IPS-15b (cell line): Measurements from ENCODE around the gene SLC4A2.
"Not testable (repeated sequence)": the region's sequence is repeated elsewhere in the genome, so short reads cannot be mapped to it uniquely, and the experiment has no call there.

Experiments used
- H3K27me3 ChIP-seq: one replicate; pipeline ENCODE4 v1.6.1; 2013; ENCODE audit warnings: low read length; ENCODE audit not compliant: control insufficient read depth, insufficient read depth
- H3K36me3 ChIP-seq: one replicate; pipeline ENCODE4 v1.6.1; 2013; ENCODE audit warnings: low read length; ENCODE audit not compliant: control insufficient read depth, insufficient read depth
- H3K4me1 ChIP-seq: one replicate; pipeline ENCODE4 v1.6.1; 2013; ENCODE audit warnings: mild to moderate bottlenecking, low read length; ENCODE audit not compliant: control insufficient read depth, insufficient read depth
- H3K4me3 ChIP-seq: one replicate; pipeline ENCODE4 v1.5.1; 2013; ENCODE audit warnings: low read depth, low read length
- H3K9ac ChIP-seq: one replicate; pipeline ENCODE4 v1.6.1; 2013; ENCODE audit warnings: low read depth, mild to moderate bottlenecking, low read length
- H3K9me3 ChIP-seq: one replicate; pipeline ENCODE4 v1.6.1; 2013; ENCODE audit warnings: mild to moderate bottlenecking, low read length; ENCODE audit not compliant: control insufficient read depth, insufficient read depth

The SLC4A2 gene

DNA sequence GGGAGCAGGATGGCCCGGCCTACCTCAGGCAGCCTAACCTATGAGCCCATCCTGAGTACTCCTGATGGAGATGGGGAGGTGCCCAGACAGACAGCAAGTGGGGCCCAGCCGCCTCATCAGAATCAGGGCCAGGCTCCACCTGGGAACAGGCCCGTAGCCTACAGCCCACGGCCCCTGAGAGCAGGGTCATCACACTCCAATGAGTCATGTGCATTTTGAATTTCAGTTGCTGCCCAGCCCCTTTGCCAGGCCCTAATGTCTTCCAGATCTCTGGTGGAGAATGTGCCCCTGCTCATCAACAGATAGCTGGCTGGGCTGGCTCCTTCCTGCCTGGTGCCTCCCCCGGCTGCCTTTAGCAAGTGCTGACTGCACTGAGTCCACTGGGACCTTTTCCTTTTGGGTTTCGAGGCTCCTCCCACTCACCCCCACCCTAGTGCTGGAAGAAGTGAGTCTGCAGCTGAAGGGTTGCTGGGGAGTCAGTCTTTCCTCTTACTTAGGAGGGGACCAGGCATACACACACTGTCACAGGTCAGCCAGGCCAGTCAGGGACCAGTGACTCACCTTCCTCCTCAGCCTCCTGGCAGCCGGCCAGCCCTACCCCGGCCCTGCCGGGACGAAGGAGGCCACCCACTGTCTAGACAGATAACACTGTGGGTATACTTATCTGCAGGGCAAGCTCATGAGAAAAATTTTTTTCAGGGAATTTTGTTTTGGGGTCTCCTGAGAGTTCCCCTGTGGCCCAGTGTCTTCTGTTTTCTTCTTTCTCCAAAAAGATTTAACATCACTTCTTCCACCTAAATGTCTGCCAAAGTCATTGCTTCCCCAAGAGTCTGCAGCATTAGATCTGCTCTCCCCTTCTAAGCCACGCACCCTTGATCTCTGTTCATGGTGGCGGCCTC lies 20.2 kb upstream of the SLC4A2 start:
- no peak overlapping the region for H3K9ac ChIP-seq
- H3K4me3 ChIP-seq: no peak overlapping the region
- H3K36me3 ChIP-seq: peaks cover 23% of the 10 kb centered on the region

GRCh38 chr7:151039850-151040548 lies 19.4 kb upstream of the SLC4A2 start:
- Histone ChIP-seq H3K4me3 (no peak overlapping the region), H3K27me3 (no peaks in the 10 kb centered on the region), H3K4me1 (no peaks in the 10 kb centered on the region), H3K9me3 (no peaks in the 10 kb centered on the region), H3K36me3 (peaks cover 16% of the 10 kb centered on the region), H3K9ac (no peak overlapping the region)

More for the DNA sequence above, 20.2 kb upstream of the SLC4A2 start:
- H3K27me3 ChIP-seq: no peaks in the 10 kb centered on the region
- H3K9me3 ChIP-seq: no peaks in the 10 kb centered on the region
- H3K4me1 ChIP-seq: no peaks in the 10 kb centered on the region

GRCh38 chr7:151040616-151041375 lies 18.6 kb upstream of the SLC4A2 start:
- no peak overlapping the region for H3K9ac ChIP-seq
- H3K9me3 ChIP-seq: no peaks in the 10 kb centered on the region
- no peaks in the 10 kb centered on the region for H3K4me1 ChIP-seq
- no peaks in the 10 kb centered on the region for H3K27me3 ChIP-seq
- peaks cover 8% of the 10 kb centered on the region for H3K36me3 ChIP-seq
- H3K4me3 ChIP-seq: no peak overlapping the region

DNA sequence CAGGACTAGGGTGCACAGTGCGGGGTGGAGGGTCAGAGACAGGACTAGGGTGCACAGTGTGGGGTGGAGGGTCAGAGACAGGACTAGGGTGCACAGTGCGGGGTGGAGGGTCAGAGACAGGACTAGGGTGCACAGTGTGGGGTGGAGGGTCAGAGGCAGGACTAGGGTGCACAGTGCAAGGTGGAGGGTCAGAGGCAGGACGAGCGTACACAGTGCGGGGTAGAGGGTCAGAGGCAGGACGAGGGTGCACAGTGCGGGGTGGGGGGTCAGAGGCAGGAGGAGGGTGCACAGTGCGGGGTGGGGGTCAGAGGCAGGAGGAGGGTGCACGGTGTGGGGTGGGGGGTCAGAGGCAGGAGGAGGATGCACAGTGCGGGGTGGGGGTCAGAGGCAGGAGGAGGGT lies 15.9 kb upstream of the SLC4A2 start:
- not testable (repeated sequence) for H3K27me3 ChIP-seq, H3K4me3 ChIP-seq, H3K4me1 ChIP-seq, H3K9me3 ChIP-seq, H3K36me3 ChIP-seq, H3K9ac ChIP-seq

DNA sequence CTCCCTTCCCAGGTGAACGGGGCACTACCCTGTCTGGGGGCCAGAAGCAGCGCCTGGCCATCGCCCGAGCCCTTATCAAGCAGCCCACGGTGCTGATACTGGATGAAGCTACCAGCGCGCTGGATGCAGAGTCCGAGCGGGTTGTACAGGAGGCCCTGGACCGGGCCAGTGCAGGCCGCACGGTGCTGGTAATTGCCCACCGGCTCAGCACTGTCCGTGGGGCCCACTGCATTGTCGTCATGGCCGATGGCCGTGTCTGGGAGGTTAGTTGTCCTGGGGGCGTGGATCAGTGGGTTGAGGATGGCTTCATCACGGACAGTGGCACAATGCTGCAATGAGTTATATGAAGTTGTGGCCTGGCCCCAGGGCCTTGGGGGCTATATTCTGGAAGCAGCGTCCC lies 15.4 kb upstream of the SLC4A2 start:
- H3K9me3 ChIP-seq: no peaks in the 10 kb centered on the region

DNA sequence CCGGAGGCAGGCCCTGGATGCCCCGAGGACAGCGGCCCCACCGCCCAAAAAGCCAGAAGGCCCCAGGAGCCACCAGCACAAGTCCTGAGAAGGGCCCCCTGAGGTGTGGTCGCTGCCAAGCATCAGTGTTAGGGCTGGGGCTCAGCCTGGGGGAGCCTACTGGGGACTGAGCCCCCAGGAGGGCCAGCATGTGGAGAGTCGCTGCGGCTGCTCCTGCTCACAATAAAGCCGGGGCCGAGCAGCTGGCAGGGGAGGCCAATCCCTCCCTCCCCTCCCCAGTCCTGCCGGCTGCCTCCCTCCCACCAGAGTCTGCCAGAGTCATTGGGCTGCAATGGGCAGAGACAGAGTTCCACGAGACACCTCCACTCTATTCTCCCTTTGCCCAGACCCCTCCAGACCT lies 14.1 kb upstream of the SLC4A2 start:
- Histone ChIP-seq H3K36me3 (no peaks in the 10 kb centered on the region), H3K9me3 (no peaks in the 10 kb centered on the region), H3K27me3 (peaks cover 6% of the 10 kb centered on the region), H3K4me1 (no peaks in the 10 kb centered on the region), H3K9ac (no peak overlapping the region), H3K4me3 (no peak overlapping the region)

More for the DNA sequence above, 15.4 kb upstream of the SLC4A2 start:
- Histone ChIP-seq H3K4me1 (no peaks in the 10 kb centered on the region), H3K27me3 (no peaks in the 10 kb centered on the region), H3K9ac (no peak overlapping the region), H3K4me3 (no peak overlapping the region), H3K36me3 (no peaks in the 10 kb centered on the region)

DNA sequence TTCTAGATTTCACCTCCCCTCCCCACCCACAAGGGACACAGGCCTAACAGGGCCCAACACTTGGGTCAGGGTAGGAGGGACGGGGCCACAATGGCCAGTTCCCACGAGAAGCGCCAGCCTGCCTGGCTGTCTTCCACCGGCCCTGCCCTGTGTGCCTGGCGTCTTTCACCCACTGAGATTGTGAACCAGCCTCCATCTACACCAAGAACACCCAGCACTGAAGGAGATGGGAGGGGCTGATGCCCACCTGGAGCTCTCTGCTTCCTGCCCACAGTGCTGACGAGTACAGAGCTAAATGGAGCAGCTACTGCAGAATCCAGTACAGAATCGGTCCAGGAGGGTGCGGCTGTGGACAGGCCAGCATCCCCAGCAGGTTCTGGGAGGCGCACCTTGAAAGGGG lies 13.4 kb upstream of the SLC4A2 start:
- Histone ChIP-seq H3K36me3 (no peaks in the 10 kb centered on the region), H3K4me3 (no peak overlapping the region), H3K4me1 (no peaks in the 10 kb centered on the region), H3K27me3 (peaks cover 12% of the 10 kb centered on the region), H3K9ac (no peak overlapping the region), H3K9me3 (no peaks in the 10 kb centered on the region)

DNA sequence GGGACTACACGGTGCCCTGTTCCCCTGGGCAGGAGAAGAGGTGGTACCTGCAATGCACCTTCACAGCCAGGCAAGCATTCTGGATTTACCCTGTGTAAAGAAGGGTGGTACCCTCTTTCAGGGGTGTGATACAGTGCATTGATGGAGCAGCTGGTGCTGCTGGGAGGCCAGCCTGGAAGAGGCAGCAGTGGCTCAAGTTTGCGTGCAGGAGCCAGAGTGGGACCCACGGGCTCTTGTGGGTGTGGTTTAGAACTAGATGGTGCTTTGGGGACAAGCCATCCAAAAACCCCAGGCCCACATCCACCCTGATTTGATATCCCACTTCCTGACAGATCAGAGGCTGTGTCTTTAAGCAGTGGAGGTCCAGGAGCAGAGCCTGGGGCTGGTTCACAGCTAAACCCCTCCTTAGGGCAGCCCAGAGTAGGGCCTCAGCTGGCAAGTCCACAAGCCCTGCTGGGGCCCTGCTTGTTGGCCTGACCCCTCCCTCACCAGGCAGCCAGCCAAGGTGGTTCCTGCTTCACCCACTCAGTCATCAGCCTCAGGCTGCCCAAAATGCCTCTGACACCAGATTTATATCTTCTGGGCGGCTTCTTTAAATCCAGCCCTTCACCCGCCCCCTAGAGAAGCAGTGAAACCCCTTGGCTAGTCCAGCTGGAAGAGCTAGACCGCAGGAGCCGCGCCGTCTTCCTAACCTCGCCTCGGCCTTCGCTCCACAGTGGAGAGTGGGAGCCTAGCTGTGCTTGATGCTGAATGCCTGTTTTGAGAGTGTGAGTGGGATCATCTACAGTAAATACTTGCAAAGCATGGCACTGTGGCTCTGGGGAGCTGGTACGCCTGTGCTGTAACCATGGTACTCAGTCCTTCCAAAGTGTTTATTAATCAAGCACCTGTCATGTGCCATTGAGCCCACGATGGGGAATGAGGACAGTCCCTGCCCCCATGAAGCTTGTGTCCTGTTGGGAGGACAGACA lies 12.5 kb upstream of the SLC4A2 start:
- Histone ChIP-seq H3K36me3 (no peaks in the 10 kb centered on the region), H3K9me3 (no peaks in the 10 kb centered on the region), H3K4me3 (no peak overlapping the region), H3K27me3 (peaks cover 17% of the 10 kb centered on the region), H3K9ac (no peak overlapping the region), H3K4me1 (no peaks in the 10 kb centered on the region)

DNA sequence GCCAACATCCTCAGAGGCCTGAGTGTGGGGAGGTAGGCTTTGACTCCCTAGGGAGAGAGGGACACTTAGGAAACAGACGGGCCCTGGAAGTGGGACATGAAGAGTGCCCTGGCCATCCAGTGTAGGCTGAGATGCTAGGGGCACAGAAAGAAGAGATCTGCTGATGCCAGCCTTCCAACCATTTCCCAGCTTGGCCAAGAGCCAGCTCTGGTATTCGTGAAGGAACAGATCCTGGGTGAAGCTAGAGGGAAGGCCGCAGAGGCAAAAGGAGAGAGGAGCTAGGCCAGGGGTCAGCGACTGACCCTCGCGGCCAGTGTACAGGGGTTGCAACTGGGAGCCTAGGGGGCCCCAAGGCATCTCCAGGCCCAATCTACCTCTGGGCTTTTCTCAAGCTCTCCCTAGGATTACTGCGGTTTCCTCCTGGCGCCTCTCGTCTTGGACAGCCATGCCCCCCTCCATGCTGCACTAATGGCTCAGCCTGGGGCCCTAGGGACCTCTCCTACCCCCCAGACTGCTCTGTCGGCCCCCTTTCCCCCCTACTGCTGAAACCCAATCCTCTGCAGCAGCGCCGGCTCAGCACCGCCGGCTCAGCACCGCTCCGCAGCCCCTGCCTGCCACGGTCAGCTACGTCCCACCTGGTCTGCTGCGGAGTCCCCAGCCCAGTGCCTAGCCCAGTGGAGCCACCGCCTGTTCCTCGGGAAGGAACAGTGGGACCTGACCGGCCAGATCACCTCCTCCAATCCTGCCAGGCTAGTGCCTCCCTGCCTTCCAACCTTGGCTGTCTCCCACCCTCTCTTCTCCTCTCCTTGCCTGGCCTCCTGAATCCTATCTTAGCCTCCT lies 11.2 kb upstream of the SLC4A2 start, which contains the start of gene ASIC3:
Gene ASIC3, plus strand, starts transcription at position 556 of the 840 bp plus-strand sequence. CDS start 355 bp downstream, outside the sequence.
- no peaks in the 10 kb centered on the region for H3K9me3 ChIP-seq
- no peak within 1 kb of the TSS for H3K4me3 ChIP-seq
- H3K36me3 ChIP-seq: no peaks in the 10 kb centered on the region
- H3K27me3 ChIP-seq: peaks cover 25% of the 10 kb centered on the region
- no peaks in the 10 kb centered on the region for H3K4me1 ChIP-seq
- peak within 1 kb of the TSS; percentile 24 for H3K9ac ChIP-seq

GRCh38 chr7:151048911-151049463 lies 10.4 kb upstream of the SLC4A2 start:
- Histone ChIP-seq H3K4me3 (no peak overlapping the region), H3K9me3 (no peaks in the 10 kb centered on the region), H3K4me1 (no peaks in the 10 kb centered on the region), H3K9ac (peak overlapping the region; percentile 24), H3K36me3 (no peaks in the 10 kb centered on the region), H3K27me3 (peaks cover 25% of the 10 kb centered on the region)
